Calu3 (cell line): ENCODE results near the gene HTR2B. TPM values are rescaled to one million over a fixed set of nuclear protein-coding genes. Genes with fewer than 3 reads are reported as not detected.

Source experiments
- BruUV-seq: library from RNA; stranded (reverse); fragments of 400-500 nt; replicated peaks from 2 replicates; lab custom pipeline; 2021; lab: Mats Ljungman, UMichigan
- CTCF ChIA-PET: fragments of 300-600 bp; sonication (Branson Sonifier 250); formaldehyde crosslinking; loops from one replicate; lab custom pipeline; 2022; ENCODE audit warnings: antibody characterized with exemption; lab: Charles Lee
- DNase-seq: peaks from one replicate; pipeline ENCODE4 v3.0.0; 2022
- H3K27ac Mint-ChIP-seq: one replicate; pipeline ENCODE4 v1.8.0; 2022; ENCODE audit warnings: mixed read lengths; ENCODE audit not compliant: unreplicated experiment
- H3K27me3 Mint-ChIP-seq: one replicate; pipeline ENCODE4 v1.8.0; 2022; ENCODE audit warnings: mixed read lengths; ENCODE audit not compliant: unreplicated experiment
- H3K36me3 Mint-ChIP-seq: one replicate; pipeline ENCODE4 v1.8.0; 2022; ENCODE audit warnings: mild to moderate bottlenecking, moderate library complexity, mixed read lengths; ENCODE audit not compliant: insufficient read depth, unreplicated experiment
- H3K4me1 Mint-ChIP-seq: one replicate; pipeline ENCODE4 v1.8.0; 2022; ENCODE audit warnings: mild to moderate bottlenecking, low read depth, mixed read lengths; ENCODE audit not compliant: unreplicated experiment
- H3K4me3 Mint-ChIP-seq: one replicate; pipeline ENCODE4 v1.8.0; 2022; ENCODE audit warnings: mild to moderate bottlenecking, low read depth, moderate library complexity, mixed read lengths; ENCODE audit not compliant: unreplicated experiment
- H3K9me3 Mint-ChIP-seq: one replicate; pipeline ENCODE4 v1.8.0; 2022; ENCODE audit warnings: low read depth, mixed read lengths; ENCODE audit not compliant: unreplicated experiment
- CTCF ChIP-seq: fragments of 200-600 bp; IDR thresholded peaks from one replicate; pipeline ENCODE4 v1.8.0; 2022; ENCODE audit warnings: antibody characterized with exemption; ENCODE audit not compliant: unreplicated experiment
- intact Hi-C: fragments of 100-400 bp; cut with micrococcal nuclease; formaldehyde crosslinking; loops from one replicate; pipeline ENCODE4 v1.10.0; 2022; ENCODE audit not compliant: unreplicated experiment
- total RNA-seq: library from RNA; stranded (reverse); gene quantifications from 2 replicates; pipeline ENCODE4 v1.2.3, GENCODE V29; 2022

HTR2B gene
- total RNA-seq, 1 experiment from 2014 or later: not detected

GRCh38 chr2:231139796-231140195, 15.0 kb upstream of the HTR2B start:
- CTCF ChIA-PET: no interaction called here
- BruUV-seq: no TSS peak
- TF ChIP-seq CTCF: no peak
- Mint-ChIP-seq H3K27ac (no peak overlapping the region), H3K4me1 (peaks cover 2% of the 10 kb centered on the region), H3K27me3 (no peaks in the 10 kb centered on the region), H3K9me3 (no peaks in the 10 kb centered on the region), H3K36me3 (peaks cover 8% of the 10 kb centered on the region), H3K4me3 (no peak overlapping the region)
- intact Hi-C loops: no loop called here
- DNase-seq: no peak

- BruUV-seq: no TSS peak
- Mint-ChIP-seq H3K4me3 (no peak overlapping the region), H3K36me3 (peaks cover 8% of the 10 kb centered on the region), H3K9me3 (no peaks in the 10 kb centered on the region), H3K27me3 (no peaks in the 10 kb centered on the region), H3K27ac (no peak overlapping the region), H3K4me1 (peaks cover 13% of the 10 kb centered on the region)
- CTCF ChIA-PET: no interaction called here
- intact Hi-C loops: no loop called here
- no peak for DNase-seq
- no peak for TF ChIP-seq CTCF
Observed at GRCh38 chr2:231138699-231139098, 13.9 kb upstream of the HTR2B start.

GRCh38 chr2:231134910-231135655, 10.2 kb upstream of the HTR2B start:
- Mint-ChIP-seq H3K27me3 (no peaks in the 10 kb centered on the region), H3K36me3 (peaks cover 8% of the 10 kb centered on the region), H3K9me3 (no peaks in the 10 kb centered on the region), H3K27ac (peak overlapping the region; percentile 6), H3K4me1 (peaks cover 28% of the 10 kb centered on the region), H3K4me3 (no peak overlapping the region)
- DNase-seq: no peak
- TF ChIP-seq CTCF: no peak
- intact Hi-C loops: no loop called here
- CTCF ChIA-PET: interaction anchor here (1.0 to 1.2 kb wide), 2 partner anchors 12 to 23 kb away, joined by 3 to 5 read pairs; no protein-coding TSS in a partner anchor
- BruUV-seq: no TSS peak

GRCh38 chr2:231133365-231134099, 8.7 kb upstream of the HTR2B start:
- Mint-ChIP-seq H3K4me3 (no peak overlapping the region), H3K9me3 (no peaks in the 10 kb centered on the region), H3K27ac (no peak overlapping the region), H3K36me3 (no peaks in the 10 kb centered on the region), H3K27me3 (no peaks in the 10 kb centered on the region), H3K4me1 (peaks cover 32% of the 10 kb centered on the region)
- no peak for TF ChIP-seq CTCF
- no TSS peak for BruUV-seq
- intact Hi-C loops: no loop called here
- no peak for DNase-seq
- CTCF ChIA-PET: no interaction called here
